SK-N-SH (cell line): ENCODE data around the gene POLR2B. TPM values are rescaled to one million over a fixed set of nuclear protein-coding genes. Genes with fewer than 3 reads are reported as not detected.
A peak's percentile ranks its signal among the peaks of the same experiment; 100 is the strongest.

Experiments used
- CTCF ChIA-PET: fragments of 300-600, 350-600 bp; formaldehyde crosslinking; extraction: SDS; loops from one replicate; lab custom pipeline; 2021; lab: Yijun Ruan, JAX
- POLR2A ChIA-PET: fragments of 350-600 bp; sonication (Branson Sonifier 250); formaldehyde crosslinking; extraction: SDS; loops from one replicate; lab custom pipeline; 2020; ENCODE audit warnings: antibody characterized with exemption, inconsistent platforms; lab: Yijun Ruan, JAX
- DNase-seq: peaks from one replicate; pipeline ENCODE4 v3.0.0; 2012
- H2AFZ ChIP-seq: fragments of 200-600 bp; sonication (generic); 2 replicates; pipeline ENCODE4 v1.8.1; 2016; ENCODE audit warnings: antibody characterized with exemption, mild to moderate bottlenecking, low read depth
- H3F3A ChIP-seq: fragments of 200-600 bp; sonication (generic); replicated peaks from 2 replicates; pipeline ENCODE3; 2016; ENCODE audit warnings: antibody characterized with exemption, mild to moderate bottlenecking; ENCODE audit not compliant: insufficient read depth
- H3K27ac ChIP-seq, 2 experiments: fragments of 200-500 bp in 1 of 2; fragments of 200-600 bp in 1 of 2; sonication (Bioruptor generic) in 1 of 2; sonication (generic), shearing (Covaris generic) in 1 of 2; 2 replicates each; pipeline versions ENCODE4 v1.5.1 to v1.6.1; 2014 to 2016; ENCODE audit warnings: low read depth in 2 of 2, inconsistent platforms in 1 of 2, low read length in 1 of 2, mild to moderate bottlenecking in 1 of 2, mixed read lengths in 1 of 2
- H3K27me3 ChIP-seq: fragments of 200-600 bp; sonication (generic), shearing (Covaris generic); 2 replicates; pipeline ENCODE4 v1.6.1; 2016; ENCODE audit warnings: mixed run types; ENCODE audit not compliant: insufficient read depth
- H3K36me3 ChIP-seq, 2 experiments: fragments of 200-500 bp in 1 of 2; fragments of 200-600 bp in 1 of 2; sonication (Bioruptor generic) in 1 of 2; sonication (generic) in 1 of 2; replicated peaks in 1 of 2; 2 replicates each; pipeline versions ENCODE3 to v1.5.1; 2014 to 2016; ENCODE audit warnings: low read length in 1 of 2, mild to moderate bottlenecking in 1 of 2; ENCODE audit not compliant: insufficient read depth in 2 of 2, control insufficient read depth in 1 of 2
- H3K4me1 ChIP-seq, 2 experiments: fragments of 200-500 bp in 1 of 2; fragments of 200-600 bp in 1 of 2; sonication (Bioruptor generic) in 1 of 2; sonication (generic), shearing (Covaris generic) in 1 of 2; 2 replicates each; pipeline versions ENCODE4 v1.5.1 to v1.6.1; 2014 to 2016; ENCODE audit warnings: low read depth in 1 of 2, low read length in 1 of 2, mixed run types in 1 of 2; ENCODE audit not compliant: insufficient read depth in 2 of 2, control insufficient read depth in 1 of 2
- H3K4me2 ChIP-seq: fragments of 200-600 bp; sonication (generic), shearing (Covaris generic); 2 replicates; pipeline ENCODE4 v1.6.1; 2017; ENCODE audit warnings: mixed run types
- H3K4me3 ChIP-seq, 2 experiments: fragments of 200-500 bp in 1 of 2; fragments of 200-600 bp in 1 of 2; sonication (Bioruptor generic) in 1 of 2; sonication (generic), shearing (Covaris generic) in 1 of 2; 2 replicates each; pipeline versions ENCODE4 v1.5.1 to v1.8.1; 2014 to 2016; ENCODE audit warnings: low read depth in 2 of 2, inconsistent platforms in 1 of 2, low read length in 1 of 2, mild to moderate bottlenecking in 1 of 2, mixed read lengths in 1 of 2, moderate library complexity in 1 of 2
- H3K79me2 ChIP-seq: fragments of 200-600 bp; sonication (generic); 2 replicates; pipeline ENCODE4 v1.8.1; 2017; ENCODE audit warnings: mild to moderate bottlenecking; ENCODE audit not compliant: insufficient read depth
- H3K9ac ChIP-seq: fragments of 200-600 bp; sonication (generic); 2 replicates; pipeline ENCODE4 v1.6.1; 2017; ENCODE audit warnings: mixed run types
- H3K9me2 ChIP-seq: fragments of 200-600 bp; sonication (generic); 2 replicates; pipeline ENCODE4 v1.6.1; 2017; ENCODE audit warnings: mixed run types
- H3K9me3 ChIP-seq: fragments of 200-600 bp; sonication (generic); 2 replicates; pipeline ENCODE4 v1.6.1; 2017; ENCODE audit warnings: mixed run types, mild to moderate bottlenecking, moderate library complexity
- H4K20me1 ChIP-seq: fragments of 200-600 bp; sonication (generic); 2 replicates; pipeline ENCODE4 v1.6.1; 2017; ENCODE audit warnings: mild to moderate bottlenecking, mixed run types; ENCODE audit not compliant: insufficient read depth
- CHD2 ChIP-seq: fragments of 150-350 bp; IDR thresholded peaks from 2 replicates; pipeline ENCODE4 v1.6.1; 2018; ENCODE audit warnings: low read length; ENCODE audit not compliant: partially characterized antibody
- ELF1 ChIP-seq: IDR thresholded peaks from 2 replicates; pipeline ENCODE4 v1.4.0; 2012
- EP300 ChIP-seq, 2 experiments: IDR thresholded peaks; 2 replicates each; pipeline versions ENCODE4 v1.4.0 to v1.6.1; 2012; ENCODE audit warnings: borderline replicate concordance in 1 of 2, low read depth in 1 of 2, low read length in 1 of 2
- EZH2phosphoT487 ChIP-seq: fragments of 200-600 bp; sonication (generic); IDR thresholded peaks from 2 replicates; pipeline ENCODE4 v1.6.1; 2017; ENCODE audit warnings: low read depth, mixed run types, mild to moderate bottlenecking, antibody characterized with exemption, moderate library complexity, borderline replicate concordance
- JUND ChIP-seq: IDR thresholded peaks from 2 replicates; pipeline ENCODE4 v1.4.0; 2012
- RAD21 ChIP-seq: IDR thresholded peaks from 2 replicates; pipeline ENCODE4 v1.6.1; 2012; ENCODE audit warnings: mild to moderate bottlenecking, low read length
- RCOR1 ChIP-seq: fragments of 150-350 bp; IDR thresholded peaks from 2 replicates; pipeline ENCODE4 v1.6.1; 2017; ENCODE audit warnings: antibody characterized with exemption, low read length
- RFX5 ChIP-seq: IDR thresholded peaks from 2 replicates; pipeline ENCODE4 v1.6.1; 2012; ENCODE audit warnings: mild to moderate bottlenecking, improper control_type of control experiment, low read length
- RXRA ChIP-seq: IDR thresholded peaks from 2 replicates; pipeline ENCODE4 v1.4.0; 2012; ENCODE audit warnings: low read depth, mild to moderate bottlenecking, borderline replicate concordance
- SMC3 ChIP-seq: IDR thresholded peaks from 2 replicates; pipeline ENCODE4 v1.6.1; 2012; ENCODE audit warnings: low read depth, low read length, improper control_type of control experiment
- TCF12 ChIP-seq: IDR thresholded peaks from 2 replicates; pipeline ENCODE4 v1.4.0; 2012
- TEAD4 ChIP-seq: IDR thresholded peaks from 2 replicates; pipeline ENCODE4 v1.4.0; 2012; ENCODE audit warnings: mild to moderate bottlenecking, borderline replicate concordance; ENCODE audit not compliant: insufficient read depth
- USF2 ChIP-seq: fragments of 150-350 bp; IDR thresholded peaks from 2 replicates; pipeline ENCODE4 v1.6.1; 2017; ENCODE audit warnings: antibody characterized with exemption, low read length, low read depth, borderline replicate concordance
- WGBS: methylation state at CpG from one replicate; pipeline ENCODE4 v1.1.6; 2017; ENCODE audit warnings: low lambda C conversion rate; 5-methylcytosine and 5-hydroxymethylcytosine counted together
- polyA plus RNA-seq, 3 experiments: library from polyadenylated mRNA; depleted of rRNA; stranded (reverse); fragments of >200 nt; gene quantifications; 2 replicates each; pipeline ENCODE4 v1.2.3, GENCODE V29; 2012
- TF ChIP-seq, protein P1 (sequence below): fragments of 200-600 bp; sonication (generic); IDR thresholded peaks from 2 replicates; pipeline ENCODE4 v1.6.1; 2017; ENCODE audit warnings: antibody characterized with exemption, mild to moderate bottlenecking, moderate library complexity

The POLR2B gene
- polyA plus RNA-seq, 1 of the 3 experiments (the other 2 are of a cell fraction): 58.5 TPM

DNA sequence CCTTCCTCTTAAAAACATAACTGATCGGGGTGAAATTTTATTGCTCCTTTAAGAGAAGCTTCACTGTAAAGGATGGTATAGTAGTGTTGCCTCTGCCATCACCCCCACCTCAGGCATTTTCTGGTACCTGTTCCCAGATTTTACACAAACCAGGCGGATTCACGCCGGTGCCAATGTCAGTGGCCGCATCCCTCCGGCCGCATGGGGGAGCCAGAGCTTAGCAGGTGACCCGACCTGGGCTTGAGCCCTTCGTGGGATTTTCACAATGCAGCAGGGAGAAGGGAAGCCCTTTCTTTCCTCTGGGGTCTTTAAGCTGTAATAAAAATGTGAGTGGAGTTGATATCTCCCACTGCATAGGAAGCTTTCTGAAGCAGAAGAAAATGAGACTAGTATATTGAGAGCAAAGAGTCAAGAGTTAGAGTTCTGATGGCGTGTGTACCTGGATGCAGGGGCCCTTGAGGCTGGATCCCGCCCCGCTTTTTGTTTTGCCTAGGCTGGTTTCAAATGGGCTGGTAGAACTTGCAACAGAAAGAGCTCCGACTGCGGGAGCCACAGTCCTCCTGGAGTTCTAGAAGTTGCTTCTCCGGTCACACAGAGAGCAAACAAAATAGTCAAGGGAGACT, 59.4 kb downstream of the POLR2B start:
- Histone ChIP-seq H3K27me3 (no peaks in the 10 kb centered on the region), H3K79me2 (no peaks in the 10 kb centered on the region), H3F3A (peaks cover 12% of the 10 kb centered on the region), H3K36me3 (peaks cover 0 to 3% of the 10 kb centered on the region in 2 experiments), H3K4me1 (peaks cover 0 to 12% of the 10 kb centered on the region in 2 experiments; a peak in 2 of 4 replicates), H3K4me2 (no peak overlapping the region), H3K9me2 (no peaks in the 10 kb centered on the region), H3K9ac (no peak overlapping the region; the same call in 1 of the 2 replicates), H3K4me3 (0 out of 4 replicates have a peak overlapping the region, but pooled peaks of 1 of the 2 experiments have one; percentile 27), H3K9me3 (no peaks in the 10 kb centered on the region), H3K27ac (peak overlapping the region in 1 of 2 experiments; percentile 16; a peak in 1 of 4 replicates), H2AFZ (peak overlapping the region; percentile 38; the same call in 1 of the 2 replicates), H4K20me1 (no peaks in the 10 kb centered on the region)
- ChIA-PET POLR2A (no interaction called here), CTCF (interaction anchor here (0.6 to 8.8 kb wide), 56 partner anchors 9 to 1000 kb away, joined by 3 to 139 read pairs (median 5); partner anchors contain the start of gene NOA1)
- WGBS: 40% methylated on average over 15 of the region's 15 CpGs
- TF ChIP-seq ELF1: no peak
- TF ChIP-seq SMC3: peak; percentile 81
- TF ChIP-seq, protein P1, sequence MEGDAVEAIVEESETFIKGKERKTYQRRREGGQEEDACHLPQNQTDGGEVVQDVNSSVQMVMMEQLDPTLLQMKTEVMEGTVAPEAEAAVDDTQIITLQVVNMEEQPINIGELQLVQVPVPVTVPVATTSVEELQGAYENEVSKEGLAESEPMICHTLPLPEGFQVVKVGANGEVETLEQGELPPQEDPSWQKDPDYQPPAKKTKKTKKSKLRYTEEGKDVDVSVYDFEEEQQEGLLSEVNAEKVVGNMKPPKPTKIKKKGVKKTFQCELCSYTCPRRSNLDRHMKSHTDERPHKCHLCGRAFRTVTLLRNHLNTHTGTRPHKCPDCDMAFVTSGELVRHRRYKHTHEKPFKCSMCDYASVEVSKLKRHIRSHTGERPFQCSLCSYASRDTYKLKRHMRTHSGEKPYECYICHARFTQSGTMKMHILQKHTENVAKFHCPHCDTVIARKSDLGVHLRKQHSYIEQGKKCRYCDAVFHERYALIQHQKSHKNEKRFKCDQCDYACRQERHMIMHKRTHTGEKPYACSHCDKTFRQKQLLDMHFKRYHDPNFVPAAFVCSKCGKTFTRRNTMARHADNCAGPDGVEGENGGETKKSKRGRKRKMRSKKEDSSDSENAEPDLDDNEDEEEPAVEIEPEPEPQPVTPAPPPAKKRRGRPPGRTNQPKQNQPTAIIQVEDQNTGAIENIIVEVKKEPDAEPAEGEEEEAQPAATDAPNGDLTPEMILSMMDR: peak; percentile 97
- TF ChIP-seq USF2: no peak
- TF ChIP-seq RAD21: peak; percentile 98
- TF ChIP-seq CHD2: peak; percentile 32
- TF ChIP-seq JUND: no peak
- 0 out of 2 replicates have a peak, but pooled peaks have one; percentile 42 for TF ChIP-seq RFX5
- no peak for TF ChIP-seq EP300 (IDR thresholded peaks at IDR 0.05; ENCODE audit: borderline replicate concordance in 1 of 2, low read depth in 1 of 2, low read length in 1 of 2)
- DNase-seq: peak; percentile 72

GRCh38 chr4:57039345-57039744, 60.6 kb downstream of the POLR2B start:
- H3F3A ChIP-seq: peaks cover 8% of the 10 kb centered on the region
- no peaks in the 10 kb centered on the region for H3K79me2 ChIP-seq
- H3K36me3 ChIP-seq: no peaks in the 10 kb centered on the region
- POLR2A ChIA-PET: no interaction called here
- TF ChIP-seq ELF1: no peak
- TF ChIP-seq RAD21: no peak
- TF ChIP-seq USF2: no peak
- no peak for TF ChIP-seq EZH2phosphoT487
- no peak for TF ChIP-seq TEAD4
- TF ChIP-seq RCOR1: no peak
- TF ChIP-seq TCF12: no peak
- TF ChIP-seq RXRA: no peak
- H3K4me1 ChIP-seq: peaks cover 0 to 12% of the 10 kb centered on the region in 2 experiments; a peak in 2 of 4 replicates
- CTCF ChIA-PET: interaction anchor here (1.6 to 8.8 kb wide), 8 partner anchors 11 to 404 kb away, joined by 4 to 139 read pairs (median 13); no protein-coding TSS in a partner anchor
- peak overlapping the region in 1 of 2 experiments; percentile 16; a peak in 1 of 4 replicates for H3K27ac ChIP-seq
- H3K27me3 ChIP-seq: no peaks in the 10 kb centered on the region
- H4K20me1 ChIP-seq: no peaks in the 10 kb centered on the region
- no peaks in the 10 kb centered on the region for H3K9me2 ChIP-seq
- WGBS: 56% methylated on average over 2 of the region's 2 CpGs
- H3K9ac ChIP-seq: 0 out of 2 replicates have a peak overlapping the region, but pooled peaks have one; percentile 4
- H3K9me3 ChIP-seq: no peaks in the 10 kb centered on the region
- no peak overlapping the region for H2AFZ ChIP-seq
- no peak overlapping the region for H3K4me2 ChIP-seq
- DNase-seq: no peak
- no peak overlapping the region for H3K4me3 ChIP-seq
